BJ (cell line): ENCODE results near the gene FRMD4A. TPM values are rescaled to one million over a fixed set of nuclear protein-coding genes. Genes with fewer than 3 reads are reported as not detected.
A peak's percentile ranks its signal among the peaks of the same experiment; 100 is the strongest.

Experiments used
- CTCF ChIA-PET: fragments of 350-600 bp; formaldehyde crosslinking; extraction: SDS; loops from one replicate; lab custom pipeline; 2021; ENCODE audit warnings: antibody characterized with exemption, inconsistent platforms; lab: Yijun Ruan, JAX
- POLR2A ChIA-PET: fragments of 300-600 bp; sonication (Branson Sonifier 250); formaldehyde crosslinking; extraction: SDS; loops from one replicate; lab custom pipeline; 2021; ENCODE audit warnings: antibody characterized with exemption; lab: Charles Lee
- DNase-seq: peaks from one replicate; pipeline ENCODE4 v3.0.0-alpha.2; 2011; ENCODE audit warnings: low read depth
- H3K27me3 ChIP-seq: 2 replicates; pipeline ENCODE4 v1.6.0; 2011; ENCODE audit warnings: low read length; ENCODE audit not compliant: control insufficient read depth, insufficient read depth
- H3K36me3 ChIP-seq: 2 replicates; pipeline ENCODE4 v1.5.1; 2011; ENCODE audit warnings: low read length; ENCODE audit not compliant: control insufficient read depth, insufficient read depth
- H3K4me3 ChIP-seq: 2 replicates; pipeline ENCODE4 v1.5.1; 2011; ENCODE audit warnings: low read depth, mild to moderate bottlenecking, control low read depth, low read length
- polyA plus RNA-seq: library from polyadenylated mRNA; depleted of rRNA; stranded (reverse); fragments of >200 nt; gene quantifications from 2 replicates; pipeline ENCODE4 v1.2.3, GENCODE V29; 2011
- TF ChIP-seq, protein P1 (sequence below): IDR thresholded peaks from 2 replicates; pipeline ENCODE4 v1.5.1; 2011; ENCODE audit warnings: low read depth, mild to moderate bottlenecking, control low read depth, inconsistent platforms, low read length, moderate library complexity; ENCODE audit not compliant: insufficient read depth

Gene FRMD4A
- polyA plus RNA-seq, 1 experiment, result 31.6 TPM

GRCh38 chr10:14270370-14270769 lies 60.4 kb downstream of the FRMD4A start:
- Histone ChIP-seq H3K27me3 (peaks cover 5% of the 10 kb centered on the region; the same call in 1 of the 2 replicates), H3K36me3 (no peaks in the 10 kb centered on the region), H3K4me3 (no peak overlapping the region)
- ChIA-PET POLR2A (no interaction called here), CTCF (interaction anchor here (1.0 kb wide), 1 partner anchor 9 kb away, joined by 3 read pairs; no protein-coding TSS in a partner anchor)
- no peak for DNase-seq
- TF ChIP-seq, protein P1, sequence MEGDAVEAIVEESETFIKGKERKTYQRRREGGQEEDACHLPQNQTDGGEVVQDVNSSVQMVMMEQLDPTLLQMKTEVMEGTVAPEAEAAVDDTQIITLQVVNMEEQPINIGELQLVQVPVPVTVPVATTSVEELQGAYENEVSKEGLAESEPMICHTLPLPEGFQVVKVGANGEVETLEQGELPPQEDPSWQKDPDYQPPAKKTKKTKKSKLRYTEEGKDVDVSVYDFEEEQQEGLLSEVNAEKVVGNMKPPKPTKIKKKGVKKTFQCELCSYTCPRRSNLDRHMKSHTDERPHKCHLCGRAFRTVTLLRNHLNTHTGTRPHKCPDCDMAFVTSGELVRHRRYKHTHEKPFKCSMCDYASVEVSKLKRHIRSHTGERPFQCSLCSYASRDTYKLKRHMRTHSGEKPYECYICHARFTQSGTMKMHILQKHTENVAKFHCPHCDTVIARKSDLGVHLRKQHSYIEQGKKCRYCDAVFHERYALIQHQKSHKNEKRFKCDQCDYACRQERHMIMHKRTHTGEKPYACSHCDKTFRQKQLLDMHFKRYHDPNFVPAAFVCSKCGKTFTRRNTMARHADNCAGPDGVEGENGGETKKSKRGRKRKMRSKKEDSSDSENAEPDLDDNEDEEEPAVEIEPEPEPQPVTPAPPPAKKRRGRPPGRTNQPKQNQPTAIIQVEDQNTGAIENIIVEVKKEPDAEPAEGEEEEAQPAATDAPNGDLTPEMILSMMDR, result no peak

- no peak for DNase-seq
- H3K4me3 ChIP-seq, result no peak overlapping the region
- H3K27me3 ChIP-seq, result peaks cover 4% of the 10 kb centered on the region
- ChIA-PET CTCF (no interaction called here), POLR2A (no interaction called here)
- H3K36me3 ChIP-seq, result no peaks in the 10 kb centered on the region
- TF ChIP-seq, protein P1, result no peak
Observed at GRCh38 chr10:14265709-14266108, 65.0 kb downstream of the FRMD4A start.

DNA sequence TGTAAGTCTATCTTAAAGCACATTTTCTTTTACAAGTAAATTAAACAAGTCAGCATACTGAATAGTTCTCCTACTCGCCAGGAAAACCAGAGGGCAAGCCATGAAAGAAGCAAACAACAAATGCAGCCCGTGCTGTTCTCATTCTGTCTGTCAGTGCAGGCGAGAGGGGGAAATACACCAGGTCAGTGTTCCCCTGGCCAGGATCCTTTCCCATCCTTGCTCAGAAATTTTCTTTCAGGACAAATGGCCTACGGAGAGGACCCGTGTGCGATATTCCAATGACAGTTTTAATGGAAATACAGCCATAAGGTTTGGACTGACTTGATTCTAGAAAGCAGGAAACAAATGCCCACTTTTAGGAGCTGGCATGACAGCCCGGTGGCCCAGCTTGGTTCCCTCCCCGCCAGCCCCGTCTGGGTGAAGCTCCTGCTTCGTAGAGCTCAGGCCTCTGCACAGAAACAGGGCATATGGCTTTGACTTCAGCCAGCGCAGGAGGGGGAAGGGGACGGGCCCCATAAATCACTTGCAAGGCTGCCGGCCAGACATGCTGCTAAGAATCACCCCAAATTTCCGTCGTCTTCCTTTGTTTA lies 67.8 kb downstream of the FRMD4A start:
- H3K27me3 ChIP-seq, result peaks cover 6% of the 10 kb centered on the region
- ChIA-PET POLR2A (no interaction called here), CTCF (interaction anchor here (1.7 kb wide), 1 partner anchor 66 kb away, joined by 4 read pairs; no protein-coding TSS in a partner anchor)
- H3K36me3 ChIP-seq, result no peaks in the 10 kb centered on the region
- H3K4me3 ChIP-seq, result no peak overlapping the region
- no peak for DNase-seq
- TF ChIP-seq, protein P1, result no peak

DNA sequence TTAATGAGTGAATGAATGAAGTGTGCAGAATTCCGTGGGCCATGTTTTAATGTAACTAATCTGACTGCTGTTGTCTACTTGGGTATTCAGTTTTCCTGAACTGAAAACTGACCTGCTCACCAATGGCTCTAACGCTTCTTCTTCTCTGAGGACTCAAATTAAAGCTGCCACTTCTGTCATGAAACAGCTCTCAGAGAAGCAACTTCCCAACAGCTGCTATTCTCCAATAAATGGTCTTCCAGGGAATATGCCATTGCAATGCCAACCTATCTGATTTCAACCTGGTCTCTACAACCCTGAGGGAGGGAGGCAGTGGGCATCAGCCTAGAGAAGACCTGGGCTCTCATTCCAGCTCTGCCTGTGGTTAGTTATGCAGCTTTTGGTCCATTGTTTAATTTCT lies 69.4 kb downstream of the FRMD4A start:
- H3K4me3 ChIP-seq, result no peak overlapping the region
- POLR2A ChIA-PET, result no interaction called here
- H3K27me3 ChIP-seq, result peaks cover 6% of the 10 kb centered on the region
- TF ChIP-seq, protein P1, result no peak
- DNase-seq, result no peak
- H3K36me3 ChIP-seq, result no peaks in the 10 kb centered on the region
- CTCF ChIA-PET, result interaction anchor here (0.9 kb wide), 1 partner anchor 9 kb away, joined by 3 read pairs; no protein-coding TSS in a partner anchor

DNA sequence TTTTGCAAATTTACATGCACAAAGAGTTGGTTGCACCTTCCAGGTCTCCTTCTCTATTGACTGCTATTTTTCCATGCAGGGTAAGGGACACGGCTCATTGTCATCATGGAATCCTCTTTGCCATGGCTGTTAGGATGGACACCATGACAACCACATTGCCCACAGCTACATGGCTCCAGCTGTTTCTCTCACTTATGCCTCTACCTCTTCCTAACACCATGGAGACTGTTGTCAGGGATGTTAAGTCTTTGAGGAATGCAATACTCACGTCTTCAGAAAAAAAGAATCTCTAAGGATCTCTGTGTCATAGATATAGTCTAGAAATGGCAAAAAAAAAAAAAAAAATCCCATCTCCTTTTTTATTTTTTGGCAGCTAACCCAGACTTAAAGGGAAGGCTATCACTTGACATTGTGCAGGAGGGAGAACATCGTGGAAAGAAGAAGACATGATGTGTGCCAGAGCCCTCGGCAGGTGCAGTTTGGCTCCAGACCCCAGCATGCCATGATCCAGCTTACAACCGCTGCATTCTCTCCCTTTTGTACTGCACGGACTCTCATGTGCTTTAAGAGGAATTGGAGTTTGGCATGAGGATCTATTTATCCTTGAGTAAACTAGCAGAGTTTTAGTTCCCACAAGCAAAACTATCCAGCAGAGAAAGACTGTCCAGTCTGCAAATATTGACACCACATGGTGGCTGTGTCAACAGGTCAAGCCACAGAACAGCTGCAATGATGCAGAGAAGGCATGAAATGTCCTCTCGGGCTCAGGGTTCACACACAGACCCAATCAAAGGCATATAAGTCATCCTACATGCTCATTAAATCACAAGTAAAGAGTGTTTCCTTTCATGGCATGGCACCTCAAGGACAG lies 70.8 kb downstream of the FRMD4A start:
- H3K27me3 ChIP-seq, result peaks cover 8% of the 10 kb centered on the region
- peak; percentile 63 for DNase-seq

More for the DNA sequence above, 70.8 kb downstream of the FRMD4A start:
- ChIA-PET POLR2A (no interaction called here), CTCF (no interaction called here)
- TF ChIP-seq, protein P1, result no peak
- Histone ChIP-seq H3K4me3 (no peak overlapping the region), H3K36me3 (no peaks in the 10 kb centered on the region)
